Keratinocyte (primary cell): ENCODE measurements around the gene GSS.

Experiments
- EZH2 ChIP-seq: IDR thresholded peaks from one replicate; pipeline ENCODE4 v1.6.1; 2012; ENCODE audit warnings: inconsistent platforms, mild to moderate bottlenecking, low read length, moderate library complexity
- TF ChIP-seq, protein P1 (sequence below), 3 experiments: IDR thresholded peaks in 1 of 3; conservative IDR thresholded peaks in 1 of 3; optimal IDR thresholded peaks in 1 of 3; 2 replicates in 2 of 3; 3 replicates in 1 of 3; pipeline versions ENCODE3 to v1.5.1; 2011; ENCODE audit warnings: low read length in 3 of 3, mild to moderate bottlenecking in 3 of 3, moderate library complexity in 2 of 3, control low read depth in 1 of 3, inconsistent platforms in 1 of 3; ENCODE audit not compliant: insufficient read depth in 2 of 3; ENCODE audit errors: extremely low read depth in 1 of 3

DNA sequence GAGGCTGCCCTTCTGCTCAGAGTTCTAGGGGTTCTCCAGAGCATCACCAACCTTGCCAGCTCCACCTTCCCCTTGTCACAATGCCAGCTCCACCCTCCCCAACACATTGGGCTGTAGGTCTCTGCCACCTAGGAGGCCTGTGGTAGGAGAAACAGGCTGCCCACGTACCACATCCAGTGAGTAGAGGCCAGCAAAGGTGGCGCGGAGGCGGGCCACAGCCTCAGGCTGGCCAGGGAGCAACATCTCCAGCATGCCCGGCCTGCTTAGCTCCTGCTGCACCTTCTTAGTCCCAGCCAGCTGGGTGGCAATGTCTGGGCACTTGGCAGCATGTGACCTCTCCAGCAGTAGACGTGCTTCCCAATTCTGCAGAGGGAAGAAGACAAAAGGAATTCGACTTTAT is 23.8 kb downstream of the GSS start:
- TF ChIP-seq, protein P1, sequence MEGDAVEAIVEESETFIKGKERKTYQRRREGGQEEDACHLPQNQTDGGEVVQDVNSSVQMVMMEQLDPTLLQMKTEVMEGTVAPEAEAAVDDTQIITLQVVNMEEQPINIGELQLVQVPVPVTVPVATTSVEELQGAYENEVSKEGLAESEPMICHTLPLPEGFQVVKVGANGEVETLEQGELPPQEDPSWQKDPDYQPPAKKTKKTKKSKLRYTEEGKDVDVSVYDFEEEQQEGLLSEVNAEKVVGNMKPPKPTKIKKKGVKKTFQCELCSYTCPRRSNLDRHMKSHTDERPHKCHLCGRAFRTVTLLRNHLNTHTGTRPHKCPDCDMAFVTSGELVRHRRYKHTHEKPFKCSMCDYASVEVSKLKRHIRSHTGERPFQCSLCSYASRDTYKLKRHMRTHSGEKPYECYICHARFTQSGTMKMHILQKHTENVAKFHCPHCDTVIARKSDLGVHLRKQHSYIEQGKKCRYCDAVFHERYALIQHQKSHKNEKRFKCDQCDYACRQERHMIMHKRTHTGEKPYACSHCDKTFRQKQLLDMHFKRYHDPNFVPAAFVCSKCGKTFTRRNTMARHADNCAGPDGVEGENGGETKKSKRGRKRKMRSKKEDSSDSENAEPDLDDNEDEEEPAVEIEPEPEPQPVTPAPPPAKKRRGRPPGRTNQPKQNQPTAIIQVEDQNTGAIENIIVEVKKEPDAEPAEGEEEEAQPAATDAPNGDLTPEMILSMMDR (optimal IDR thresholded peaks at IDR 0.05 in 1 of 3, IDR thresholded peaks at IDR 0.05 in 1 of 3, conservative IDR thresholded peaks at IDR 0.05 in 1 of 3; ENCODE audit: extremely low read depth in 1 of 3, insufficient read depth in 2 of 3, low read length in 3 of 3): no peak
- no peak for TF ChIP-seq EZH2
